Measurements from ENCODE around the gene PRDM16.

PRDM16 gene

DNA sequence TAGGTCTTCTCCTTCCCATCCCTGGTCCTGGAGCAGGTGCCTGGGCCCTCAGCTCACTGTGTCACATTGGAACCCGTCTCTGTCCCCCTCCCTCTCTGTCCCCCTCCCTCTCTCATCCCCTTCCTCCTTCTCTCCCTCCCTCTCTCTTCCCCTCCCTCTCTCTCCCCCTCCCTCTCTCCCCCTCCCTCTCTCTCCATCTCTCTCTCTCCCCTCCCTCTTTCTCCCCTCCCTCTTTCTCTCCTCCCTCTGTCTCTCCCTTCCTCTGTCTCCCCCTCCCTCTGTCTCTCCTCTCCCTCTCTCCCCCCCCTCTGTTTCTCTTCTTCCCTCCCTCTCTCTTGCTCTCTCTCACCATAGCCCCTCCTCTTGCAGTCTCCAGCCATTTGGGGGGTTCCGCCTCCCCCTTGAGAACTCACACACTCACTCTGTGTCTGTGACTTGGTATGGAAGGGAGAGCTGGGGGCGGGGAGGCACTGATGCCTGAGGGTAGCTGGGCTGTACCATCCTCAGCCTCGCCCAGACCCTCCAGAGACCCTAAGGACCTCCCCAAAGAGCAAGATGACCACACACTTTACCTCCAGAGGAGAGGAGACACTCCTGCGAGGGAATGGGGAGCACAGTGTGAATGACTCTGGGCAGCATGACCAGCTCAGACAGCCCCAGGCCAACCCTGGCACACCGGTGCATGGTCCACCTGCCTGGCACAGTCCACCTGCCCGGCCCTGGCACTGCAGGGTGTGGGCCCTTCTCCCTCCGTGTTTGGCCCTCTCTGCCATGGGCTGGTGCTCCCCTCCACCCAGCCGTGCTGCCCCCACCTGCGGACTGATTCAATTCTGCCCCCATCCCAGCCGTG lies 282.7 kb downstream of the PRDM16 start:
- peak; percentile 16 for DNase-seq

DNA sequence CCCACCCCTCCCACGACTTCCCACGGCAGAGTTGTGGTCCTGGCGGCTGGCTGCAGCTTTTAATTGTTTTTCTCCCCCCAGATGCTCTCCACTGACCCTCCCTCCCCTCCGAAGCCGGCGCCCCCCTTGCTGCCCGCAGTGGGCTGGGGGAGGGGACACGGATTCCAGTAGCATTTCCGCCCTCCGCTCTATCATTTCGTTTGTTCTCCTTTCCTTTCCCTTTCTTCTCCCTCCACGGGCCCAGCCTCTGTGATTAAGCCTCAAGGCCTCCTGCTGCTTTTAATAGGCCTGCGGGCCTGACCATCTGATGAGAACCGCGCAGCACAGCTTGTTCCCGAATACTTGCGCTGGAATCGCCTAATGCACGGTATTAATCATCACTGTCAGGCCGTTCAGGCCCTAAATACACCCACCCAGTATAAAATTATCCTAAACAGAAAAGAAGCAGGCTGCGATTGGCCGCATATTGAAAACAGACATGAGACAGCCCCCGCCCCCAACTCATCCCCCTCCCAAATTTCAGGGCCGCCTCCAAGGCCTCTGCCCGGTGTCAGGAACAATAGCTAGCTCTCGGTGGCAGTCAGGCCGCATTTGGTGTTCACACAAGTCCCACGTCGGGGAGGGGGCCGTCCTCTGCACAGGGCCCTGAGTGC lies 283.4 kb downstream of the PRDM16 start:
- DNase-seq: peak; percentile 80

DNA sequence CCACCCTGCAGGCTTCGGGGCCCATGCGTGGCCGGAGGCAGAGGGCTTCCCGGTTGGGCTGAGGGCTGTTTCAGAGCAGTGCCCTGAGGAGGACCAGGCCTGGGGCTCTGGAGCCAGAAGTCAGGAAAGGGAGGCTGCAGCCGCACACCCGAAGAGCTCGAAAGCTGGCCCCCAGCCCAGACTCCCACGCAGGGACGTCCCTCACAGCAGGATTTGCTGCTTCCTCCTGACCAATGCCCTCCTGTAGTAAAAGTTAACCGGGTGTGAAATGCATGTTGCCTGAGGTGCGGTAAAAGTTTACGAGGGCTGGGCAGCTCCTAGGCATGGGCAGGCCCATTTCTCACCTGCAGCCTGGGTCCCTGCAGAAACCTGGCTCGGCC lies 283.9 kb downstream of the PRDM16 start:
- DNase-seq: peak; percentile 88

DNA sequence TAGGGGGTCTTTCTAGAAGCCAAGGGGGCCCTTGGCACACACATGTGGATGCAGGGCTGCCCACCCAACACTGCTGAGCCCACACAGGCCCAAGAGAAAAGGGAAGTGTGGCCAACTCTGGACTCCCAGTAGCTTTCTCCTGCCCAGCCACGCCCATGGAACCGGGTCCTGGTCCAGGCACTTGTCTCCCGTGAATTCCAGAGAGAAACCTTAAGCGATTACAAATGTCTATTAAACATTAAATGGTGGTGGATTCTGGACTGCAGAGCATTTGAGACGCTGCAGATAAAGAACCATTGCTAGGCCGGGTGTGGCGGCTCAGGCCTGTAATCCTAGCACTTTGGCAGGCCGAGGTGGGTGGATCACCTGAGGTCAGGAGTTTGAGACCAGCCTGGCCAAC lies 284.9 kb downstream of the PRDM16 start:
- no peak for DNase-seq

DNA sequence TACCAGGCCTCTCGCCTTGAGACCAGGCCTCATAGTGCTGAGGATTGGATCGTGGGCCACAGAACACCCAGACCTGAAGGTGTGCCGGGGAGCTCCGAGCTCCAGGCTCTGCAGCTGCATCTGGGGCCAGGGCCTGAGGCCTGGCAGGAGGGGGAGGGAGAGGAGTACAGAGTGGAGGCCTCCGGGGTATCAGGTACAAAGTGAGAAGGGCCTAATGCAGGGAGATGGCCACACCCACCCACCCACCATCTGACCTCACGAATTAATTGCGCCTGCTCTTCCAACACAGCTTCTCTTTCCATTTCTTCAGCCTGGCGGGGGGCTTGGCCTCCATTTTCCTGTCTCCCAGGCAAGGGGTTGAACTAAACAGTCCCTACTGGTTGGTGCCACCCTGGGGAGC lies 286.1 kb downstream of the PRDM16 start:
- DNase-seq: no peak

DNA sequence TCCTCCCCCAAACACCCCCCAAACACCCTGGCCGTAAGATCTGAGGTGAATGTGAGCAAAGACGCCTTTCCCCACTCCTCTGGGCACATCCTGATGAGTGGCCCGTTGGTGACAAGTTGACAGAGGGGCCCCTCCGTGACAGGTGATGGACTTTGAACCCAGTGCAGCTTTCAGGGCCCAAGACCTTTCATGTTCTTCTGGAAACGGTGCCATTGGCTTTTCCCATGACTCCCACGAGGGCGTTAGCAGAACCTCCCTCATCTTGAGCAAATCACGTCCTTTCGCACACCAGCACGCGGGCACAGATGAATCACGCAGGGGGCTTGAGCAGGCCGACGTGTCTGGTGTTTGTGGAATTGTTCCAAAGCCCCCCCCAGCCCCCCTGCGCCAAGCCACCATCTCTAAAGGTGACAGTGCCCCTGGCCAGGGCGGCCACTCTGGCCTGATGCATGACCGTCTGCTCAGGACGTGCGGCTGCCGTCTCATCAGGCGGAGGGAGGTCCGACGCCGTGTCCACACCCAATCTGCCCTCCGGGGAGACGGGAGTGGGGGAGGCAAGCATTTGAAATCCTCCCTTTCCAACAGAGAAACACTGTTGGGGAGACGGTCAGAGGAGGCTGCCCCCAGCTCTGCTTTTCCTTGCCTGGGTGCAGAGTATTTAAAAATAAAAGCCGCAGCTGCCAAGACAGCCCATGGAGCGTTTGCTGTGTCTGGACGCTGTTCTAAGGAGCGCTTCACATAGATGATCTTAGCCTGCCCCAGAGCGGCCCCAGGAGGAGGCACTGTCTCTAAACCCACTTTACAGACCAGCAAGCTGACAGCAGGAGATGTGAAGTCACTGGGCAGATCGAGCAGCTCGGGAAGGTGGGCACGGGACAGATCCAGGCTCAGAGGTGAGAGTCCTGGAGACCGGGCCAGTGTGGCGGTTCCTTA lies 287.2 kb downstream of the PRDM16 start:
- DNase-seq: no peak

DNA sequence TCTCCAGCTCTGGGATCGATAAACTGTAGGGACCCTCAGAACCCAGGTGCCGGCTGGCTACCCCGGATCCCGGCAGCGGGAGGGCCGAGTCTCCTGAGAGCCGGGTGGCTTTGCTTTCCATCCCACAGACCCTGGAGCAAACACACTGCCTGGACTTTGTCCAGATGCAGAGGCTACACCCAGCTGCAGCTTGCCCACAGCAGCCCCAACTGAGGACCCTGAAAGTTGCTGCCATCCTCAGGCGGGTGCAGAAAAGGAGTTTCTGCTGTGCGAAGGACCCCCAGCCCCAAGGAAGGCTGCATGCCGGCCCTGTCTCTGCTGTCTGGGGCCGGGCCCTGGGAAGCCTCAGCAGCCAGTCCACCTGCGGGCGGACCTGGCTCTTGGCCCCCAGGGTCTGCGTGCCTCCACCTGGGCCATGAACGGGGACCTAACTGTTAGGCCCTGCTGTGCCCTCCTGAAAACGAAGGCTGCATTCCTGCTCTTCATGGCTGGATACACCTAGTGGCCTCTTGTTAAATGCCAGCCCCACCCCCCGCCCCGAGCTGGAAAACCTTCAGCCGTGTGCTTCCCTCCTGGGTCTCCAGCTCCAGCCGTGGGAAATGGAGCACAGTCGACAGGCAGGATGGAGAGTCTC lies 287.9 kb downstream of the PRDM16 start:
- DNase-seq: peak; percentile 52

DNA sequence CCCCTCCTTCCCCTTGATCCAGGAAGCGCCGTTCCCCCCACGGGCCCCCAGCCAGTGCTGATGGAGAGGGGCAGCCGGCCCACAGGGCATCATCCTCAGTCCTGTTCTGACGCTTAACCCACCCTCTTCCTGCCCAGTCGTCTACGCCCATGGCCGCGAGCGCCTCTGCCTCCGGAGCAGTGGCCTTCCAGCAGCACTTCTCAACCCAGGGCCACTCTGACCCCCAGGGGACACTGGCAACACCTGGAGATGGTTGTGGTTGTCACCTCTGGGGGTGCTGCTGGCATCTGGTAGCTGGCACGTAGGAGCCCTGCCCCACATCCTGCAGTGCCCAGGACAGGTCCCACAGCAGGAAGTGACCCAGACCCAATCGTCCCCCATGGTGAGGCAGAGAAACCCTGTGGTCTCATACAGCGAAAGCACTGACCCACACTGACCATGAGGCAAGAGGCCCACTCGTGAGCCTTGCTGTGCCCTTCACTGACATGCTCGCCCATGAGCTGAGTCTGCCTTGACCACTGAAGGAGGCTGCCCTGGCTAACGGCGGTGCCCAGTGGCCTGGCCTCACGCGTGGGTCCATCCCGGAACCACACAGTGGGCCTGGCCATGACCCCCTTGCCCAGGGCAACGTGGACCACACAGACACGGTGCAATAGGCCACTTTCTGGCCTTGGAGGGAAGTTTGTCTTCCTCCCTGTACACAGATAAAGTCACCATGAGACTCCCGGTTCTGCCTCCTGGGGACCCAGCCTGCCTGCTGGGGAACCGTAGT lies 288.7 kb downstream of the PRDM16 start:
- no peak for DNase-seq

DNA sequence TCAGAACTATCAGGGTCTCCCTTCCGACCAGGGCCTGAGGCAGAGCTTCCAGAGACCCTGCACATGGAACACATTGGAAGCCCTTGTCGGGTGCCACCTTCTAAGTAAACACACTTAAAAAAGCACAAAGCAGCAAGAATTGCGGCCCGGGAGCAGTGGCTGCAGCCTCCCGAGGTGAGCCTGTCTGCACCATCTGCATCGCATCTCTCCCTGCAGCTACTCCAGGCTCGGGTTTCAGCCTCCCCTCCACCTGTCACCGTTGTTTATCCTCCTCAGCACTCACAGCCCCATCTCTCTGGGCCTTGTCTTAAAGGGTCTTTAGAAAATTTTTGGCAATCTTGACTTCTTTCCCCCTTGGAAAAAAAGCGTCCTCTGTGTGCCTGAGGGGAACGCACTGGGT lies 290.3 kb downstream of the PRDM16 start:
- DNase-seq: peak; percentile 99

DNA sequence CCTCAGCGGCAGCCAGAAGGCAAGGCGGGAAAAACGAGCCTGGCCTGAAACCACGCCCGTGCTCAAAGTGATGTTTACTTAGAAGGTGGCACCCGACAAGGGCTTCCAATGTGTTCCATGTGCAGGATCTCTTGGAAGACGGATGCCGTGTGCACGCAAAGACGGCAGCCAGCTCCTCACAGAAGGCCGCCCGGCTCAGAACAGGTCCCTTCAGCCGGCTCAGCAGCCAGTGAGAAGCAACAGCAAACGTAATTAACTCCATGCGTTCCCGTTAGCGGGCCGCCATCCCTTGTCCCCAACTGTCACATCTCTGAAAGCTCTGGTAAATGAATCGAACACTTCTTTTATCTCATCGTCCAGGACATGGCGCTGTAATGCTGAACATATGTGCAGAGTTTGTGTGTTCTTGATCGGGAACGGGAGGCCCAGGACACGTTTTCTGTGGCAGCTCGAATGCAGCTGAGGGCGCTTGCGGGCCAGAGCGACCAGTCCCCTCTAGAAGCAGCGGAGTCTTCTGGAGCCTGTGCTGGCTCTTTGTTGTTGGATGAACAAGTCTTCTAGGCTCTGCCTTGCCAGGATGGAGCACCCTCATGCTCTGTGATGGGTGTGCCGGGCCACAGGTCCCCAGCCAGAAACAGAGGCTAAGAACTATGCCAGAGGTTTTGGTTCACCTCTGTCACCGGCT lies 290.9 kb downstream of the PRDM16 start:
- peak; percentile 99 for DNase-seq

DNA sequence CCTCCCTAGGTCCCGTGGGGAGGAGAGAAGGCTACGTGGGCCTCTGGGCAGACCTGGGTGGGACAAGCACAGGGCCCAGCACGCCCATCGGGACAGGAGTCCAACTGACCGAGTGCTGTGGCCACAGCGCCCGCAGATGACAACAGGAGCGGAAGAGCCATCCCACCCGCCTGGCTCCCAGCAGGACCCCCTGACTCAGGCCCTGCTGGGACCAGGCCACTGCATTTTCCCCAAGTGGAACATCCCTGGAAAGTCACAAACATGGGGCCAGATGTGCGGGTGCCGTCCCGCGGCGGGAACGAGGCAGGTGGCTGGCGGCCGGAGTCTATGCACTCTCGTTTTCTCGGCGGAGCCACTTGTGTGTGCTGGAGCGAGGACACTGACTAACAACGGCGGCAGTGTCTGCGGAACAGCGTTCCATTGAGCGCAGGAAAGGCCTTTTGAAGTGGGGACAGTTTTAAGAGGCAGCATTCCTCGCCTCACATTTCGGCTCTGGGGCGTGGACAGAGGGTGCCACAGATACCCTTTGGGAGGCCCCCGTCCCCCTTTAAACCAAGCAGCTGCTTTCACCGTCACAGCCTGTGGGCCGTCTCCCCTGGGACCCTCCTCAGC lies 291.7 kb downstream of the PRDM16 start:
- DNase-seq: peak; percentile 62

DNA sequence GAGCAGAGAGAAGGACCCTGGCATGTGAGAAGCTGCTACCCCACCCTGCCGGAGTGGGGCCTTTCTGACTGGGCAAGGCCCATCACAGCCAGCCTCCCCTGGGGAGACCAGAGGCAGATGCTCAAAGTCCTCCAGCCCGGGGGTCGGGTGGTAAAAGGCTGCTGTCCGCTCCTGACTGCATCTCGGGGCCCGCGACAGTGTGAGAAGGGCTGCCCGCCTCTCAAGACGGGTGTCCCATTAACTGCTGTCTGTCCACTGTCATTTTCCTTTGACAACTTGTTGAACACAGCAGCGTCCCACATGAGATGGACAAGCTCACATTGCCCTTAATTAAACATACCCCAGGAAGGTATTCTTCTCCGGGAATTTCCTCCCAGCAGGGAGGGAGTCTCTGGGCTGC lies 294.0 kb downstream of the PRDM16 start:
- no peak for DNase-seq

DNA sequence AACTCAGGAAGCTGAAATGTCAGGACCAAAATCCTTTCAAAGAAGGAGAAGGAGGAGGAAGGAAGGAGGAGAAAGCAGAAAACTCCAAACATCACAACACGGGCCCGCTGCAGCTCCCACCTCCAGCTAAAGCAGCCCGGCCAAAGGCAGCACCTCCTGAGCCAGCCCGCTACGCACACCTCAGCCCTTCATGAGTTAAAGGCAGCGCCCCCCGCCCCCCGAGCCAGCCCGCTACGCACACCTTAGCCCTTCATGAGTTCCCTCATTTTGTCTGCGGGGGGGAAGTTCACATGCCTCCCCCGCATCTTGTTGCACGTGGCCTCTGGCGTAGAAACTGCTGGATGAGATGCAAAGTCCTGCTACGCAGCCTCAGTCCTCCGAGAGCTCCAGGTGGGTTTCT lies 294.8 kb downstream of the PRDM16 start:
- no peak for DNase-seq

DNA sequence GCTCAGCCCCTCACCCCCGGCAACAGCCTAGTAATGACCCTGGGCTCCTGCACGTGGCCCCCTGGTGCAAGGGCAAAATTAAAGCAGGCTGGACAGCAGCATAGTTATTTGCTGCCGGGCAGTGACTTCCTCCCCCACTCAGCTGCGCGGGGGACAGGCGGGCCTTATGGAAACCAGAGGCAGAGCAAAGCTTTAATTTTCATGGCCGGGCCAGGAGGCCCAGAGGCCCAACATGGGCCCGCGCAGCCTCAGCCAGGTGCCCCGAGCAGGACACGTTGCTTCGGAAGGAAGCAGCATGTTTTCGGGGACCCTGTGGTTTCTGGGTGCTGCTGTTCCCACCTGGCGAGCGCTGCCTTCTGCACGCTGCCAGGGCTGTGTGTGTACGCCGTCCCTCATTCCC lies 295.5 kb downstream of the PRDM16 start:
- DNase-seq: no peak

DNA sequence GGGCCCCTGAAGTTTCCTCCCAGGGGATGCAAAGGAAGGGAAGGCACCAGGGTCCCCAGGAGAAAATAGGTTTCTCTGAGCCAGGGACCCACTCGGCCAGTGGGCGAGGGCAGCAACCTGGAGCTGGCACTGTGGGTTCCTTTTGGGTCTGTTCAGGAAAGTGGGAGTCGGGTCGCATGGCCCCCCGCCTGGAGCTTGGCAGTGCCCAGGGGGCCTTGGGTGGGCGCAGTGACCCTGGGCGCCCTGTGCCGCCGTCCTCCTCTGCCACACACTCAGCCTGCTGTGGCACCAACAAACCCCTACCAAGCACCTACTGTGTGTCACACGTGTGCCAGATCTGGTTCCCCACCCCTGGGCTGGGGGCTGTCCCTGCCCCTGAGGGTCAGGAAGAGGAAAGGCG lies 296.0 kb downstream of the PRDM16 start:
- DNase-seq: no peak

DNA sequence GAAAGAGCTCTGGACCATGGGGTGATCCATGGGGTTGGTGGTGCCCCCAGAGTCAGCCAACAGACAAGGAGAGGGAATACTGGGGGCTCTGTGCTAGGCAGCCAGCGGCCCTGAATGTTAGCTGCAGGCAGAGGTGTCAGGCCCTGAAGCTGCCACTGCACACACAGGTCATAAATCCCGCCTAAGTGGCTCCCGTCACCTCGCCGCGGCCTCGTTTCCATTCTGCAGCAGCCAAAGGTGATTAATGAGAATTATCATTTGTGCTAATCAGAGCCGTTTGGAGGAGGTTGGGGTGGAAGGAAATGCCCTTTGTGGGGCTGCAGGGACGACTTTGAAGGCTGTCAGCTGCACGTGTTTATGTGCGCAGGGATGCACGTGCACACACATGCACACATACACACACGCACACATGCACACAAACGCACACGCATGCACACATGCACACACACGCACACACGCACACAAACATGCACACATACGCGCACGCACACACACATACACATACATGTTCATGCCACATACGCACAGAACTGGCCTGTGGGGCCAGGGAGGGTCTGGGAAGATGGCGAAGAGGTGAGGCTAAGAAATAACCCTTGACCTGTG lies 296.6 kb downstream of the PRDM16 start:
- DNase-seq: peak; percentile 44

DNA sequence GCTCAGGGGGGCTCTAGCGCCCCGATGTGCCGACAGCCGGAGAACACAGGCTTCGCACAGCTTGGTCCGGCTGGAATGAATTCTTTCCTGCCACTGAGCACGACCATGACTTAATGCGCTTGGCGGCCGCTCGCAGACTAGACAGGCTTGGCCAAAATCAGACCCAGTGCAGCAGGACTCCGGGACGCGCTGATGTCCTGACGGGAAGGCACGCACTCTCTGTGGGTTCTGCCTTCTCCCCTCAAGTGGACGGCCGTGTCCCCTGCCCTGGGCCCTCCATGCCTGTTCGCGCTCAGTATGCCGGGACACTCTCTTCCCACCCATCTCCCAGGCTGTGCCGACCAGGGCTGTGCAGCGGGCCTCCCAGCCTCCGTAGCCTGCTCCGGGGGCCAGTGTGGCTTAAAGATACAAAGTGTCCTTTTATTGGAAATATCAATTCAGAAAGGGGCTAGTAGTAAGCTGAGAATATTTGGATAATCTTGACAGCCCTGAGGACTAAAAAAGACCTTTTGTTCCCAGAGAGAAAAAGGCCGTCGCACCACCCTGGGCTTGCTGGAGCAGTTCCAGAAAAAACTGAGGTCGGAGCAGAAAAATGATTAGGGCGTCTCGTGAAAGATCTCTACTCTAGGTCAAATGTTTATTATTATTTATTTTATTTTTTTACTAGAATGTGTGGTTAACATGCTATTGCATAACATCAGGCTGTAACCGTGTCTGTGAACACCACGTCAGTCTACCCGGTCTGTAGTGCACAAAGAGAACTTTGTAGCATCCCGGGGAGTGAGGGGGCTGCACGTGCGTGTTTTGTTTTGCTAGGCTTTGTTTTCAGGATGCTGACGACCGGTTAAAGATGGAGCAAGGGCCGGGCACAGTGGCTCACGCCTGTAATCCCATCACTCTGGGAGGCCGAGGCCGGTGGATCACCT lies 297.4 kb downstream of the PRDM16 start:
- DNase-seq: peak; percentile 19

DNA sequence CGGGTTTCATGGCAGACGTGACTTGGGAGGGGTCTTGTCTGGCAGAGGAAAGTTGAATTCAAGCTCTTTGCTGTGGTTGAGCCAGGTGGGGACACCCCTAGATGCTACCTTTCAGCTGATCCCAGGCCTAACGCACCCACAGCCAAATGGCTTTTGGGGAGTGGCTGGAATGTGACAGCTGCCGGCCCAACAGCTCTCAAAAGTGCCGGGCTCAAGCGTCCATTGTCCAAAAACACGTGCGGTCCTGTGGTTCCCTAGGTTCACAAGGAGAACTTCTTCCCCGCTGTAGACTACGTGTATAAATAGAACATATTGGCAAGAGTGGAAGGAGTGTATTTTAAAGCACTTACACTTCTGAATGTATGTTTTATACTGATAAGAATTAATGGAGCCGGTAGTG lies 298.4 kb downstream of the PRDM16 start:
- DNase-seq: no peak

DNA sequence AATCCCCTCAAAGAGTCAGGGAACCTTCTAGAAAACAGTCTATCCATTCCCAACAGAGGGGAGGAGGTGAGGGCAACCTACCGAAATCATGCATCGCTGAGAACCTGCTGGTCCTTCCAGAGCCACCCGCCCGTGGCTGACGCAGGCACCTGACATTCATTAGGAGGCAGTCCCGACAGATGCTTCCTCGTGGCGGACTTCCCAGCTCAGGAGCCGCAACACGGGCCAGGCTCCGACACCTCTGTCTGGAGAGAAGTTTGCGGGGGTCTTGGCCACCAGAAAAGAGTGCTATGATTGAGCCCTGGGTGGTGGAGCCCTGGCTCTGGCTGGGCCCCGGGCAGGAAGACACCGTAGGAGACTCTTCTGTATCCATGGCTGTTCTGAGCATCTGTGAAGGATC lies 299.1 kb downstream of the PRDM16 start:
- DNase-seq: peak; percentile 86

All from DMS79 treated with DMSO at 0.1 percent for 48 hours (cell line).